SH-SY5Y (cell line): ENCODE results near the gene INTS14.

Experiments
- GATA2 ChIP-seq: IDR thresholded peaks from 2 replicates; pipeline ENCODE4 v1.6.1; 2011; ENCODE audit warnings: mild to moderate bottlenecking, low read depth, low read length
- GATA3 ChIP-seq: IDR thresholded peaks from 2 replicates; pipeline ENCODE4 v1.6.1; 2011; ENCODE audit warnings: low read depth, mild to moderate bottlenecking, low read length, moderate library complexity

GRCh38 chr15:65638681-65639089, 27.8 kb upstream of the INTS14 start:
- no peak for TF ChIP-seq GATA2
- TF ChIP-seq GATA3 = no peak
